Pons (tissue), 1 donor: ENCODE data around the gene PEX19.

ENCODE experiments used
- DNase-seq: peaks from one replicate; pipeline ENCODE4 v3.0.0-alpha.2; 2016; ENCODE audit warnings: low spot score

PEX19 gene

GRCh38 chr1:160277987-160278386 lies 6.9 kb downstream of the PEX19 start:
- DNase-seq: no peak

GRCh38 chr1:160277330-160277729 lies 7.6 kb downstream of the PEX19 start:
- DNase-seq: no peak

- no peak for DNase-seq
Observed at GRCh38 chr1:160271025-160271424, 13.9 kb downstream of the PEX19 start.

GRCh38 chr1:160267284-160267991 lies 17.5 kb downstream of the PEX19 start:
- DNase-seq: no peak

GRCh38 chr1:160264795-160265307 lies 20.1 kb downstream of the PEX19 start:
- DNase-seq: no peak

- peak; percentile 98 for DNase-seq
Observed at GRCh38 chr1:160261893-160262794, 22.8 kb downstream of the PEX19 start, which contains the start of gene DCAF8. Gene DCAF8, minus strand, starts transcription at chr1:160262549. Its CDS starts 18,541 bp downstream, at chr1:160244008.

GRCh38 chr1:160261556-160261892 lies 23.4 kb downstream of the PEX19 start:
- no peak for DNase-seq

GRCh38 chr1:160260406-160261382 lies 24.2 kb downstream of the PEX19 start:
- peak; percentile 64 for DNase-seq

- DNase-seq: no peak
Observed at GRCh38 chr1:160258177-160258798, 26.6 kb downstream of the PEX19 start.

- peak; percentile 91 for DNase-seq
Observed at GRCh38 chr1:160257411-160258015, 27.4 kb downstream of the PEX19 start.

GRCh38 chr1:160256396-160257046 lies 28.4 kb downstream of the PEX19 start:
- DNase-seq: no peak

- no peak for DNase-seq
Observed at GRCh38 chr1:160255781-160256300, 29.1 kb downstream of the PEX19 start.

- DNase-seq: peak; percentile 98
Observed at GRCh38 chr1:160251687-160252526, 33.0 kb downstream of the PEX19 start.

- DNase-seq: peak; percentile 46
Observed at GRCh38 chr1:160251011-160251410, 33.9 kb downstream of the PEX19 start.

GRCh38 chr1:160247053-160247452 lies 37.9 kb downstream of the PEX19 start:
- no peak for DNase-seq

- no peak for DNase-seq
Observed at GRCh38 chr1:160245434-160245833, 39.5 kb downstream of the PEX19 start.

GRCh38 chr1:160244209-160244608 lies 40.7 kb downstream of the PEX19 start:
- DNase-seq: no peak

GRCh38 chr1:160243767-160244166 lies 41.2 kb downstream of the PEX19 start:
- DNase-seq: no peak
